Dermis blood vessel endothelial cell (primary cell): ENCODE data around the gene C10orf62. TPM values are rescaled to one million over a fixed set of nuclear protein-coding genes. Genes with fewer than 3 reads are reported as not detected.

ENCODE experiments used
- DNase-seq: peaks from one replicate; pipeline ENCODE4 v3.0.0; 2010
- total RNA-seq: library from RNA; depleted of rRNA; stranded (reverse); fragments of >200 nt; gene quantifications from 2 replicates; pipeline ENCODE4 v1.2.3, GENCODE V29; 2014

The C10orf62 gene
- total RNA-seq, 1 donor from 2014 or later = 0.34 TPM

- DNase-seq = no peak
Measured at GRCh38 chr10:97587183-97587582, 2.3 kb upstream of the C10orf62 start.

- no peak for DNase-seq
Measured at GRCh38 chr10:97590082-97590747, 694 bp downstream of the C10orf62 start.

GRCh38 chr10:97590748-97591495 lies 1.4 kb downstream of the C10orf62 start:
- no peak for DNase-seq

- no peak for DNase-seq
Measured at GRCh38 chr10:97593421-97593820, 3.9 kb downstream of the C10orf62 start.

GRCh38 chr10:97596101-97597082 lies 6.9 kb downstream of the C10orf62 start:
- DNase-seq = peak; percentile 98

GRCh38 chr10:97597778-97598177 lies 8.3 kb downstream of the C10orf62 start:
- no peak for DNase-seq

GRCh38 chr10:97598407-97599271 lies 9.1 kb downstream of the C10orf62 start:
- no peak for DNase-seq

- DNase-seq = no peak
Measured at GRCh38 chr10:97599272-97599619, 9.7 kb downstream of the C10orf62 start.

- DNase-seq = no peak
Measured at GRCh38 chr10:97600616-97601015, 11.1 kb downstream of the C10orf62 start.

- DNase-seq = no peak
Measured at GRCh38 chr10:97601268-97602215, 12.0 kb downstream of the C10orf62 start.

- DNase-seq = no peak
Measured at GRCh38 chr10:97607095-97607636, 17.6 kb downstream of the C10orf62 start.

- no peak for DNase-seq
Measured at GRCh38 chr10:97608991-97609561, 19.6 kb downstream of the C10orf62 start.

GRCh38 chr10:97611473-97611872 lies 22.0 kb downstream of the C10orf62 start:
- DNase-seq = no peak

GRCh38 chr10:97612386-97612785 lies 22.9 kb downstream of the C10orf62 start:
- DNase-seq = peak; percentile 82

- no peak for DNase-seq
Measured at GRCh38 chr10:97618285-97618684, 28.8 kb downstream of the C10orf62 start.

- DNase-seq = no peak
Measured at GRCh38 chr10:97618733-97619132, 29.2 kb downstream of the C10orf62 start.

GRCh38 chr10:97623277-97623676 lies 33.8 kb downstream of the C10orf62 start:
- DNase-seq = no peak

GRCh38 chr10:97627731-97628130 lies 38.2 kb downstream of the C10orf62 start:
- DNase-seq = no peak

- no peak for DNase-seq
Measured at GRCh38 chr10:97628228-97628627, 38.7 kb downstream of the C10orf62 start.

GRCh38 chr10:97629289-97629688 lies 39.8 kb downstream of the C10orf62 start:
- no peak for DNase-seq
